Skeletal muscle tissue (tissue), 4 donors: ENCODE results near the gene ATP4A. TPM values are rescaled to one million over a fixed set of nuclear protein-coding genes. Genes with fewer than 3 reads are reported as not detected.
"Not testable (repeated sequence)": the region's sequence is repeated elsewhere in the genome, so short reads cannot be mapped to it uniquely, and the experiment has no call there.

Experiments
- H3K27ac ChIP-seq: one replicate; pipeline ENCODE4 v1.7.0; 2013; ENCODE audit warnings: mild to moderate bottlenecking, low read depth, low read length, inconsistent platforms
- H3K27me3 ChIP-seq, 3 donors: one replicate each; pipeline ENCODE4 v1.7.0; 2013; ENCODE audit warnings: low read length in 3 of 3; ENCODE audit not compliant: control insufficient read depth in 3 of 3, insufficient read depth in 3 of 3
- H3K36me3 ChIP-seq, 3 donors: one replicate each; pipeline ENCODE4 v1.7.0; 2013; ENCODE audit warnings: low read length in 3 of 3; ENCODE audit not compliant: control insufficient read depth in 3 of 3, insufficient read depth in 3 of 3
- H3K4me1 ChIP-seq, 3 donors: one replicate each; pipeline ENCODE4 v1.7.0; 2013; ENCODE audit warnings: low read length in 3 of 3, mild to moderate bottlenecking in 3 of 3; ENCODE audit not compliant: control insufficient read depth in 3 of 3, insufficient read depth in 3 of 3
- H3K4me3 ChIP-seq, 3 donors: one replicate each; pipeline ENCODE4 v1.7.0; 2013; ENCODE audit warnings: low read length in 3 of 3
- H3K9ac ChIP-seq, 3 donors: one replicate each; pipeline ENCODE4 v1.7.0; 2013; ENCODE audit warnings: low read length in 3 of 3, mild to moderate bottlenecking in 3 of 3, moderate library complexity in 2 of 3, low read depth in 1 of 3
- H3K9me3 ChIP-seq, 3 donors: one replicate each; pipeline ENCODE4 v1.7.0; 2013; ENCODE audit warnings: low read length in 3 of 3; ENCODE audit not compliant: control insufficient read depth in 3 of 3
- total RNA-seq: library from RNA; depleted of rRNA; stranded (reverse); fragments of >200 nt; gene quantifications from one replicate; pipeline ENCODE4 v1.2.3, GENCODE V29; 2014
- donor health status: Osteomylitis.

The ATP4A gene
- total RNA-seq, 1 donor from 2014 or later: not detected

DNA sequence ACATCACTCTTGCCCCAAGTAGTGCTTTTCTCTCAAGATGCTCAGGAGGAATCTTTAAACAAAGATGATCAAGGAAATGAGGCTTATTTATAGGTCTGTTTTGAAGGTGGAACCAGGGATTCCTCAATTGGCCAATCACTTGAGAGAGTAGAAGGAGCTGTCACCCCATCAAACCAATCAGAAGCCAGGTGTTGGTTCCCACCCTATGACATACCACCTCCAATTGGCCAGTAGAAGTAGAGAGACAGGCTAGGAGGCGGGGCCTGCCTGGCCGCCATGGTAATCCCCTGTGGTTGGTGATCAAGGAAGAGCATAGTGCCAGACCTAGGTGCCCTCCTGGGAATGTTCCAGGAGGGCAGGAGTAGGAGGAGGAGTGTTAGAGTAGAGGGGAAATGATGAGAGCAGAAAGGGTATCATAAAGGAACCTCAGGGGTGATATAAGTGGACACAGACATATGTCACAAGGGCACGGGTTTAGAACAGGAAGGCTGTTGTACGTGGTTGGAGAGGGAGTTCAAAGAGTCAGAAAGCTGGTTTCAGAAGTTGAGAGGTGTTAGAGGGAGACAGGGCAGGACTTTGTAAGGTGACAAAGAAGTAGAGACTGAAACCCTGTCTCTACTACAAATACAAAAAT, 33.0 kb upstream of the ATP4A start:
- H3K9ac ChIP-seq: no peak overlapping the region
- no peak overlapping the region for H3K4me3 ChIP-seq
- no peak overlapping the region for H3K27ac ChIP-seq
- no peaks in the 10 kb centered on the region for H3K9me3 ChIP-seq
- no peaks in the 10 kb centered on the region for H3K4me1 ChIP-seq
- H3K36me3 ChIP-seq: no peaks in the 10 kb centered on the region
- peaks cover 0 to 4% (median 3%) of the 10 kb centered on the region in 3 donors for H3K27me3 ChIP-seq

DNA sequence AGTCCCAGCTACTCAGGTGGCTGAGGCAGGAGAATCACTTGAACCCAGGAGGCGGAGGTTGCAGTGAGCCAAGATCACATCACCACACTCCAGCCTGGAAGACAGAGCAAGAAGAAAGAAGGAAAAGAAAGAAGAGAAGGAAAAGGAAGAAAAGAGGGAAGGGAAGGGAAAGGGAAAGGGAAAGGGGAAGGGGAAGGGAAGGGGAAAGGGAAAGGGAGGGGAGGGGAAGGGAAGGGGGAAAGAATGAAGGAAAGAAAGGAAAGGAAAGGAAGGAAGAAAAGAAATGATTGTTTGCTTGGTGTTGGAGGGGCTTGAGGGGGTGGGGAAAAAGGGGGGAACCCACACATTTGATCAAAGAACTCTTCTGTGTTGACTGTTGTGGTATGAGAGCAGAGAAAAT, 32.5 kb upstream of the ATP4A start:
- H3K4me3 ChIP-seq: no peak overlapping the region
- H3K27ac ChIP-seq: no peak overlapping the region
- H3K36me3 ChIP-seq: no peaks in the 10 kb centered on the region
- H3K27me3 ChIP-seq: peaks cover 0 to 4% (median 3%) of the 10 kb centered on the region in 3 donors
- no peaks in the 10 kb centered on the region for H3K9me3 ChIP-seq
- no peak overlapping the region for H3K9ac ChIP-seq
- H3K4me1 ChIP-seq: no peaks in the 10 kb centered on the region

DNA sequence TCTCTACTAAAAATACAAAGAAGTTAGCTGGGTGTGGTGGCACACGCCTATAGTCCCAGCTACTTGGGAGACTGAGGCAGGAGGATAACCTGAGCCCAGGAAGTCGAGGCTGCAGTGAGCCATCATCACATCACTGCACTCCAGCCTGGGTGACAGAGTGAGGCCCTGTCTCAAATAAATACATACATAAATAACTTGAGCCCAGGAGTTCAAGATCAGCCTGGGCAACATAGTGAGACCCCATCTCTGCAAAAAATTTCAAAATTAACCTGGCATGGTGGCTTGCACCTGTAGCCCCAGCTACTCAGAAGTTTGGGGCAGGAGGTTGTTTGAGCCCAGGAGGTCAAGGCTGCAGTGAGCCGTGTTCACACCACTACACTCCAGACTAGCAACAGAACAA, 31.6 kb upstream of the ATP4A start:
- not testable (repeated sequence) for H3K27me3 ChIP-seq, H3K9ac ChIP-seq, H3K9me3 ChIP-seq, H3K36me3 ChIP-seq, H3K4me1 ChIP-seq, H3K4me3 ChIP-seq, H3K27ac ChIP-seq

DNA sequence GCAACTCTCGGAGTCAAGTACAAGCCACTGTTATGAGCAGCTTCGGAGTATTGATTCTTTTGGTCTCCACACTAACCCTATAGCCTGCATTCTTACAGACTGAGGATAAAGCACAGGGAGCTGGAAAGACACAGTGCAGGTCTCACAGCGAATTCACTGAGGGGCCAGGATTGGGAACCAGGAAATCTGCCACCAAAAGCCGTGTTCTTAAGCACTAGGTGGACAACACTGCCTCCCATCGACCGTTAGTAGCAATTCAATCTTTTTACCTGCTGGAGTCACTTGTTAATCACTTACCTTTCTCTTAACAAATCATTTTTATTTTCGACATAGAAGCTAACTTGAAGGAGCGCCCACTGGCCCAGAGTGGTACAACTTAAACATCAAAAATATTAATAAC, 28.8 kb upstream of the ATP4A start:
- H3K9me3 ChIP-seq: no peaks in the 10 kb centered on the region
- H3K4me1 ChIP-seq: no peaks in the 10 kb centered on the region
- no peak overlapping the region for H3K4me3 ChIP-seq
- H3K27me3 ChIP-seq: peaks cover 0 to 4% (median 3%) of the 10 kb centered on the region in 3 donors
- no peak overlapping the region for H3K27ac ChIP-seq
- no peaks in the 10 kb centered on the region for H3K36me3 ChIP-seq
- H3K9ac ChIP-seq: no peak overlapping the region

DNA sequence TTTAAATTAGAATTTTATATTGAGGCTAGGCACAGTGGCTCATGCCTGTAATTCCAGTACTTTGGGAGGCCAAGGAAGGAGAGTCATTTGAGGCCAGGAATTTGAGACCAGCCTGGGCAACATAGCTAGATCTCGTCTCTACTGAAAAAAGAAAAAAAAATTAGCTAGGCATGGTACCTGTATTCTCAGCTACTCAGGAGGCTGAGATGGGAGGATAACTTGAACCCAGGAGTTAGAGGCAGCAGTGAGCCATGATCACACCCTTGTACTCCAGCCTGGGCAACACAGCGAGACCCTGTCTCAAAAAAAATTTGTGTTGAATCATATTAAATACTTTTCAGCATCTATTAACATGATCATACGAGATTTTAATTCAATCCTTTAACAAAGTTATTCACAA, 27.4 kb upstream of the ATP4A start:
- no peaks in the 10 kb centered on the region for H3K9me3 ChIP-seq
- peaks cover 8 to 9% (median 8%) of the 10 kb centered on the region in 3 donors for H3K27me3 ChIP-seq
- no peak overlapping the region for H3K4me3 ChIP-seq

DNA sequence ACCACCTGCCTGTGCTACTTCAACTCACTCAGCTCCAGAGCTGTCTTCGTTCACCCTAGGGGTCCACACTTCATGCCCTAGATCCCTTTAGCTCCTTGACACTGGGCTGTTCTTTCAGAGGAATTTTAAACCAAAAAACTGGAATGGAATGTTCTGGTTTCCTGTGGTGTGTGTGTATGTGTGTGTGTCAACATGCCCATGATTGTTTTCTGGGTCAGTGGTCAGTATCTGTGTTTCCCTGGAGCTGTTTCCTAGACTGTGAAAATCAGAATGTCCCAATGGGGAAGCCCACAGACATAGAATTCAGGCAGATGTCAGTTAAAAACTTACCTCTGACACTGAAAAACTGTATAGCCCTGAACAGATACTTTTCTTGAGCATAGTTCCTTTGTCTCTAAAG, 23.9 kb upstream of the ATP4A start:
- Histone ChIP-seq H3K9ac (no peak overlapping the region), H3K4me1 (no peaks in the 10 kb centered on the region), H3K27ac (no peak overlapping the region), H3K4me3 (no peak overlapping the region), H3K36me3 (no peaks in the 10 kb centered on the region), H3K9me3 (no peaks in the 10 kb centered on the region), H3K27me3 (peaks cover 12 to 19% (median 19%) of the 10 kb centered on the region in 3 donors)

More for the DNA sequence above, 27.4 kb upstream of the ATP4A start:
- Histone ChIP-seq H3K27ac (no peak overlapping the region), H3K9ac (no peak overlapping the region), H3K36me3 (no peaks in the 10 kb centered on the region), H3K4me1 (no peaks in the 10 kb centered on the region)

DNA sequence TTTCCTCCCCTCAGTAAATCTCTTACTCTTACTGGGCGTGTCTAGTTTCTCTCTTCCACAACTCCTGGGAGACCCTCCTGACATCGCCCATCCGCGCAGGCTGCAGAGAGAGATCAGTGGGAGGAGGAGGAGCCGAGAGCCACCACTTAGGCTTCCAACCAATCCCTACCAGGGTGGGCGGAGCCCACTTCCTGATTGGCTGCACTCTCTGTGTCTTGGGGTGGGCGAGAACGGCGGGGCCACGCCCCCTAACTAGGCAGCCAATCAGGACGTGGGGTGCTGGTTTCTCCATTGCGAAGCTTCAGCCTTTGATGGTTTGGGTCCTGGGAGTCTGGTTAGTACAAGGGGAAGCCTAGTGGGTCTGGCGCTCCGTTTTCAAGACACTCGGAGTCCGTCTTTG, 22.4 kb upstream of the ATP4A start, which contains the start of gene PMIS2:
PMIS2 (plus strand) TSS at position 326 of the 400 bp plus-strand sequence. CDS start 87 bp downstream, outside the sequence.
- H3K27me3 ChIP-seq: peaks cover 10 to 19% (median 16%) of the 10 kb centered on the region in 3 donors

DNA sequence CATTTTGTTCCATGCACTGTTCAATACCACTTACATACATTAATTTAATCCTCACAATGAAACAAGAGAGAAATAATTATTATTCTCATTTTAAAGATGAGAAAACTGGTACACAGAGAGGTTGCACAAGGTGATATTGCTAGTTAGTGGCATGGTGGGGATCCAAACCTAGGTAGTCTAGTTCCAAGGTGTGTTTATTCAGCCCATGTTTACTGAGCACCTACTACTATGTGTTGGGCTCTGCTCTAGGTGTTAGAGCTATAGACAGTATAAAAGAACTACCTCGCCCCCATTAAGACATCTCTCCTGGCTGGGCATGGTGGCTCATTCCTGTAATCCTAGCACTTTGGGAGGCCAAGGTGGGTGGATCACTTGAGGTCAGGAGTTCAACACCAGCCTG, 19.3 kb upstream of the ATP4A start:
- H3K9me3 ChIP-seq: no peaks in the 10 kb centered on the region
- H3K27me3 ChIP-seq: peaks cover 10 to 19% (median 16%) of the 10 kb centered on the region in 3 donors
- H3K4me1 ChIP-seq: no peaks in the 10 kb centered on the region
- no peak overlapping the region for H3K4me3 ChIP-seq
- no peaks in the 10 kb centered on the region for H3K36me3 ChIP-seq
- no peak overlapping the region for H3K27ac ChIP-seq
- H3K9ac ChIP-seq: no peak overlapping the region

More for the DNA sequence above, 22.4 kb upstream of the ATP4A start, which contains the start of gene PMIS2:
- no peaks in the 10 kb centered on the region for H3K9me3 ChIP-seq
- H3K4me1 ChIP-seq: no peaks in the 10 kb centered on the region
- no peak within 1 kb of the TSS for H3K9ac ChIP-seq
- no peak within 1 kb of the TSS for H3K4me3 ChIP-seq
- H3K27ac ChIP-seq: no peak within 1 kb of the TSS
- H3K36me3 ChIP-seq: no peaks in the 10 kb centered on the region

DNA sequence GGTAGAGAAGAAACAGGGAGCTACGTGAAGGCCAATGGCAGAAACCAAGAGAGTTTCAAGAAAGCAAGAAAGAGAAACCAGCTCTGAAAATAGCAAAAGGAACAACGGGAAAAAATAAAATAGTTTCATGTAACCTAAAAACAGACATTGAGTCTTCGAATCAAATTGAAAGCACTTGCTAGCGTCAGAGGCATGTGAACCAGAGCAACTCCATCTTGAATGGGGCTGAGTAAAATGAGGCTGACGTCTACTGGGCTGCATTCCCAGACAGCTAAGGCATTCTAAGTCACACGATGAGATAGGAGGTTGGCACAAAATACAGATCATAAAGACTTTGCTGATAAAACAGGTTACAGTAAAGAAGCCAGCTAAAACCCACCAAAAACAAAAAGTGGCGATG, 15.2 kb upstream of the ATP4A start:
- H3K36me3 ChIP-seq: no peaks in the 10 kb centered on the region
- H3K9ac ChIP-seq: no peak overlapping the region
- H3K4me3 ChIP-seq: no peak overlapping the region
- peaks cover 0 to 4% (median 0%) of the 10 kb centered on the region in 3 donors for H3K27me3 ChIP-seq
- no peaks in the 10 kb centered on the region for H3K4me1 ChIP-seq
- no peak overlapping the region for H3K27ac ChIP-seq
- H3K9me3 ChIP-seq: peaks cover 7 to 14% (median 11%) of the 10 kb centered on the region in 3 donors

DNA sequence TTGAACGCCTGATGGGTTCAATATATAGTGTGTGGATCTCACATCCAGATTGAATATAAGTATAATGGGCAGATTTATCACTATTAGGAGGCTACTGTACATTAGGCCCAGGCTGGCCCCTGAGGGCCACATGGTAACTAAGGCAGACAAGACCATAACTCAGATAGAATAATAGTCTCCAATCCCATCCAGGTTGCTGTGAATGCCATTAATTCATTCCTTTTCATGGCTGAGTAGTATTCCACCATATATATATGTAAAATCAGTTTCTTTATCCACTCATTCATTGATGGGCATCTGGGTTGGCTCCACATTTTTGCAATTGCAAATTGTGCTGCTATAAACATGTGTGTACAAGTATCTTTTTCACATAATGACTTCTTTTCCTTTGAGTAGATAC, 14.5 kb upstream of the ATP4A start:
- no peak overlapping the region for H3K9ac ChIP-seq
- H3K9me3 ChIP-seq: peaks cover 7 to 14% (median 11%) of the 10 kb centered on the region in 3 donors
- H3K36me3 ChIP-seq: no peaks in the 10 kb centered on the region
- no peaks in the 10 kb centered on the region for H3K27me3 ChIP-seq
- H3K4me1 ChIP-seq: no peaks in the 10 kb centered on the region
- H3K4me3 ChIP-seq: no peak overlapping the region
- H3K27ac ChIP-seq: no peak overlapping the region
